Measurements from ENCODE around the gene LGI4. TPM values are rescaled to one million over a fixed set of nuclear protein-coding genes. Genes with fewer than 3 reads are reported as not detected.

Gene LGI4
- total RNA-seq, 1 donor from 2014 or later = not detected

- DNase-seq (ENCODE audit: low read depth in 2 of 2) = peak; percentile 91 to 92
Observed at GRCh38 chr19:35124098-35125060, 10.5 kb downstream of the LGI4 start.

GRCh38 chr19:35123573-35123972 is 11.3 kb downstream of the LGI4 start:
- DNase-seq (ENCODE audit: low read depth in 2 of 2) = no peak

- no peak for DNase-seq (ENCODE audit: low read depth in 2 of 2)
Observed at GRCh38 chr19:35122687-35123551, 11.9 kb downstream of the LGI4 start.

GRCh38 chr19:35120898-35121297 is 14.0 kb downstream of the LGI4 start:
- no peak for DNase-seq (ENCODE audit: low read depth in 2 of 2)

GRCh38 chr19:35120492-35120891 is 14.4 kb downstream of the LGI4 start:
- no peak for DNase-seq (ENCODE audit: low read depth in 2 of 2)

- DNase-seq (ENCODE audit: low read depth in 2 of 2) = no peak
Observed at GRCh38 chr19:35119578-35120155, 15.2 kb downstream of the LGI4 start.

GRCh38 chr19:35119091-35119490 is 15.8 kb downstream of the LGI4 start:
- no peak for DNase-seq (ENCODE audit: low read depth in 2 of 2)

GRCh38 chr19:35118268-35119020 is 16.4 kb downstream of the LGI4 start:
- DNase-seq (ENCODE audit: low read depth in 2 of 2) = no peak

GRCh38 chr19:35117799-35118198 is 17.1 kb downstream of the LGI4 start:
- no peak for DNase-seq (ENCODE audit: low read depth in 2 of 2)

GRCh38 chr19:35117116-35117515 is 17.7 kb downstream of the LGI4 start:
- DNase-seq (ENCODE audit: low read depth in 2 of 2) = no peak

GRCh38 chr19:35116072-35116801 is 18.6 kb downstream of the LGI4 start:
- no peak for DNase-seq (ENCODE audit: low read depth in 2 of 2)

- DNase-seq (ENCODE audit: low read depth in 2 of 2) = no peak
Observed at GRCh38 chr19:35115177-35115951, 19.5 kb downstream of the LGI4 start, which contains the start of gene FXYD3. Gene FXYD3, plus strand, starts transcription at chr19:35115823. Its CDS starts 3,554 bp downstream, at chr19:35119377.

GRCh38 chr19:35114353-35115176 is 20.3 kb downstream of the LGI4 start:
- peak; percentile 38 to 67 for DNase-seq (ENCODE audit: low read depth in 2 of 2)

- no peak for DNase-seq (ENCODE audit: low read depth in 2 of 2)
Observed at GRCh38 chr19:35112995-35113688, 21.7 kb downstream of the LGI4 start.

GRCh38 chr19:35110974-35111373 is 23.9 kb downstream of the LGI4 start:
- no peak for DNase-seq (ENCODE audit: low read depth in 2 of 2)

- DNase-seq (ENCODE audit: low read depth in 2 of 2) = no peak
Observed at GRCh38 chr19:35109395-35110112, 25.3 kb downstream of the LGI4 start.

- no peak for DNase-seq (ENCODE audit: low read depth in 2 of 2)
Observed at GRCh38 chr19:35108730-35109129, 26.1 kb downstream of the LGI4 start.
